22Rv1 (cell line): ENCODE results near the gene PSKH1.

ENCODE experiments used
- CTCF ChIP-seq: fragments of 450-650 bp; IDR thresholded peaks from 2 replicates; pipeline ENCODE4 v1.5.1; 2017; ENCODE audit warnings: mild to moderate bottlenecking
- ZFX ChIP-seq: fragments of 450-650 bp; IDR thresholded peaks from 2 replicates; pipeline ENCODE4 v1.6.1; 2017; ENCODE audit warnings: antibody characterized with exemption, borderline replicate concordance

- no peak for TF ChIP-seq CTCF
- no peak for TF ChIP-seq ZFX
Observed at GRCh38 chr16:67948015-67948414, 55.0 kb downstream of the PSKH1 start.
